22Rv1 (cell line): ENCODE measurements around the gene FBXO45.

Source experiments
- H3K27ac ChIP-seq: fragments of 450-650 bp; 2 replicates; pipeline ENCODE4 v1.5.1; 2017
- CTCF ChIP-seq: fragments of 450-650 bp; IDR thresholded peaks from 2 replicates; pipeline ENCODE4 v1.5.1; 2017; ENCODE audit warnings: mild to moderate bottlenecking
- ZFX ChIP-seq: fragments of 450-650 bp; IDR thresholded peaks from 2 replicates; pipeline ENCODE4 v1.6.1; 2017; ENCODE audit warnings: antibody characterized with exemption, borderline replicate concordance

FBXO45 gene

GRCh38 chr3:196620684-196621083, 52.2 kb downstream of the FBXO45 start:
- TF ChIP-seq CTCF (no peak), ZFX (no peak)
- H3K27ac ChIP-seq = no peak overlapping the region

DNA sequence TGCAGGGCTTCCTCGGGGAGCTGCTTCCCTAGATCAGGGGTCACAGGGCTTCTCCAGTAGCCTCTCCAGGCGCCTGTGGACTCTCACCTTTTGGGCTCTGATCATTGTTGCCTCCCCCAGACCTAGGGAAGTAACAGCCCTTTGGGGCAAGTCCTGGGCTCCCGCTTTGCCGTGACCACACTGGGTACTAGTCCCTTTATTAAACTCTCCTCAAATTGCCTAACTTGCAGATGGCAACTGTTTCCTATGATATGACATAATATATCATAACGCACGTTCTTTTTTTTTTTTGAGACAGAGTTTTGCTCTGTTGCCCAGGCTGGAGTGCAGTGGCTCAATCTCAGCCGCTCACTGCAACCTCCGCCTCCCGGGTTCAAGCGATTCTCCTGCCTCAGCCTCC, 53.2 kb downstream of the FBXO45 start:
- H3K27ac ChIP-seq = no peak overlapping the region
- TF ChIP-seq ZFX (no peak), CTCF (no peak)

GRCh38 chr3:196624067-196624790, 55.8 kb downstream of the FBXO45 start:
- no peak for TF ChIP-seq CTCF
- TF ChIP-seq ZFX = no peak
- no peak overlapping the region for H3K27ac ChIP-seq

GRCh38 chr3:196624907-196625306, 56.4 kb downstream of the FBXO45 start:
- H3K27ac ChIP-seq = no peak overlapping the region
- TF ChIP-seq ZFX (no peak), CTCF (no peak)

GRCh38 chr3:196625331-196625730, 56.9 kb downstream of the FBXO45 start:
- H3K27ac ChIP-seq = no peak overlapping the region
- TF ChIP-seq ZFX = no peak
- TF ChIP-seq CTCF = no peak

DNA sequence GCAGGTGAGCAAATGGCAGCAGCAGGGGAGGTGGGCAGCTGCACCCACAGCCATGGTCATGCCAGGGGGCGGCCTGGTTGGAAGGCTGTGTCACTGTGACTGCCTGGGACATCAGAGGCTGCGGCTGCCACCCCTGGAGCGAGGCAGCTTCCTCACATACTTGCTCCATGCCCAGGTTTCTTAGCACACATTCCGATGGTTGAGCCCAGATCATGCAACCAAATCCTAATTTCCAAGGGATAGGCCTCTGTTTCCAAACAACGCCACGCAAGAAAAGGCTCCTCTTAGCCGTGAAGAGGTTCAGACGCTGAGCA, 59.4 kb downstream of the FBXO45 start:
- TF ChIP-seq ZFX (no peak), CTCF (no peak)
- H3K27ac ChIP-seq = no peak overlapping the region

GRCh38 chr3:196629228-196629627, 60.8 kb downstream of the FBXO45 start:
- H3K27ac ChIP-seq = no peak overlapping the region
- TF ChIP-seq CTCF (no peak), ZFX (no peak)
